ENCODE measurements around the gene OR2T5.
"Not testable (repeated sequence)": the region's sequence is repeated elsewhere in the genome, so short reads cannot be mapped to it uniquely, and the experiment has no call there.

Gene OR2T5

DNA sequence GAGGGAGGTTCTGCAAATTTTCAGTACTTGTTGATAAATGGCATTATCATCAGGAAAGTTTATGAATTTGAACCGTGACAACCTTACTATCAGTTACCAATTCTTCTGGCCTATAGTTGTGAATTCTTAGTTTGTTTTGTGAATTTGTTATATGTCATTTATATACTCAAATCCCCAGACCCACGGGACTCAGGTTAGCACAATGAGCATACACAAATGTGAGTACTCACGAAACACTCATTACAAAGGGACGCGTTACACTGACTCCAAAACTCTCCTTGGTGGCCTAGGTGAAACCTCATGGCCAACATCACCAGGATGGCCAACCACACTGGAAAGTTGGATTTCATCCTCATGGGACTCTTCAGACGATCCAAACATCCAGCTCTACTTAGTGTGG, at the start of gene OR2T5:
TSS of gene OR2T5 (plus strand) at position 301 of the 400 bp plus-strand sequence. CDS start at position 301, 0 bp downstream.
- not testable (repeated sequence) for DNase-seq

- not testable (repeated sequence) for DNase-seq
Measured at GRCh38 chr1:248438668-248439067, 49.7 kb upstream of the OR2T5 start.

GRCh38 chr1:248439283-248439682, 49.1 kb upstream of the OR2T5 start:
- DNase-seq, result not testable (repeated sequence)

DNA sequence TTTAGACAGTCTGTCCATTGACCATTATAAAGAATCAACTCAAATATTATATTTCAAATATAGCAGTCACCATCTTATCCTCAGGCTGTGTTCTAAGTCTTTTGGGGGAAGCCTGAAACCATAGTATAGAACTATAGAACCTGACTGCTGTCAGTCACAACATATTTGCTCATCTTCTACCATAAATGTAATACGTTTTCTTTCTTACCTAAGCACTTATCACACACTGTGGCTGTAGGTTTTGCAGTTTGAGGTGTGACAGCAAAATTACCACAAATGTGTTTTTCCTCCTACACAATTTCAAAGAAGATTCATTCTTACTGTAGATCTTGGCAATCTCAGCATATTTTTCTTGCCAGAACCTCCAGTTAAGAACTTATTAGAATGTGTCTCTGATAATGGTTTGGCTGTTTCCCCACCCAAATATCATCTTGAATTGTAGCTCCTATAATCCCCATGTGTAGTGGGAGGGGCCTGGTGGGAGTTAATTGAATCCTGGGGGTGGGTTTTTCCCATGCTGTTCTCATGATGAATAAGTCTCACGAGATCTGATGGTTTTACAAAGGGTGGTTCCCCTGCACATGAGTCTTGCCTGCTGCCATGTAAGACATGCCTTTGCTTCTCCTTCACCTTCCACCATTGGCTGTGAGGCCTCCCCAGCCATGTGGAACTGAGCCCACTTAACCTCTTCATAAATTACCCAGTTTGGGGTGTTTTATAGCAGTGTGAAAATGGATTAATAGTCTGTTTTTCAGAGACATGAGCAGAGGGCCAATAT, 45.7 kb upstream of the OR2T5 start:
- not testable (repeated sequence) for DNase-seq

- not testable (repeated sequence) for DNase-seq
Measured at GRCh38 chr1:248444603-248445002, 43.8 kb upstream of the OR2T5 start.

DNA sequence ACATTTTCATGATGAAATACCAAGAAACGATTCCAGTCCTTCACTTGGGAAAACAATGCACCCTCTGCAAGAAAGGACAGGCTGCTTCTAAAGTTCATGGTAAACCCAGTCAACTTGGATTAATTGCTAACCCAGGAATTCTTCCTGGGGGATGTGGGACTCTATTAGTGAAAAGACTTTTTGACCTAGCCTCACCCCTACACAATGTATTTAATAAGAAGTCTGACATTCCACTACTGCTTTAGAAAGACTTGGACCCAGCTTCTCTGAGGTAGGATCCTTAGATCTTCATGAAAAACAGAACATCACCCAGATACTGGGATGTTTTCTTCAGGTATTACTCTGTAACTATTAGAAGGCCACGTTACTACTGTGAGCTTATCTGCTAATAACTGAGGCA, 43.0 kb upstream of the OR2T5 start, which contains the start of gene OR2T2:
TSS of gene OR2T2 (plus strand) at position 239 of the 400 bp plus-strand sequence. CDS start 7,161 bp downstream, outside the sequence.
- not testable (repeated sequence) for DNase-seq

DNA sequence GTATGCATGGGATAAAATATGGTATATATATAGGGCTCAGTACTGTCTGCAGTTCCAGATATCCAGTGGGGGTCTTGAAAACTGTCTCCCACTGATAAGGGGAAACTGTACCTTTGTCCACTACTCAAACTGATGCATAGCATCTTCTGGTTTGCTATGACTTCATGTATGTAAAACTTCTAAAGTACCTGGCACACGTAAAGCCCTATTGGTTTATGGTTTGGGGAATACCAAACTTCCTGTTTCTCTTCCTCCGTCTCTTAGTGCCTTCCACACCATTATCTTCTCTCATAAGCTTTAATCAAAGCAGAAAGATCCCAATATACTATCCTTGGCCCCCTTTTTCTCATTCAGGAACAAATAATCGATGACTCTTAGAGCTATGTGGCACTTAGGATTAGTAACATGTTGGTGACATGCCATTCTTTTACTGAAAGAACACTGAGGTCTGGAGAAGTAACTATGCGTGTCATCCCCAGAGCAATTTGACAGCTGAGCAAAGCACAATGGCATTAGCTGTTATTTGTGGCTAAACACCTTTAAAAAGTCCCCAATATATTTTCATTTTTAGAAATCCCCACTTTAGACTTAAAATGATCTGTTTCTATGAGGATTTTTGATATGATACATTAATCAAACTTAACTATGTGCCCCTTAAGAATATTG, 39.8 kb upstream of the OR2T5 start:
- not testable (repeated sequence) for DNase-seq

DNA sequence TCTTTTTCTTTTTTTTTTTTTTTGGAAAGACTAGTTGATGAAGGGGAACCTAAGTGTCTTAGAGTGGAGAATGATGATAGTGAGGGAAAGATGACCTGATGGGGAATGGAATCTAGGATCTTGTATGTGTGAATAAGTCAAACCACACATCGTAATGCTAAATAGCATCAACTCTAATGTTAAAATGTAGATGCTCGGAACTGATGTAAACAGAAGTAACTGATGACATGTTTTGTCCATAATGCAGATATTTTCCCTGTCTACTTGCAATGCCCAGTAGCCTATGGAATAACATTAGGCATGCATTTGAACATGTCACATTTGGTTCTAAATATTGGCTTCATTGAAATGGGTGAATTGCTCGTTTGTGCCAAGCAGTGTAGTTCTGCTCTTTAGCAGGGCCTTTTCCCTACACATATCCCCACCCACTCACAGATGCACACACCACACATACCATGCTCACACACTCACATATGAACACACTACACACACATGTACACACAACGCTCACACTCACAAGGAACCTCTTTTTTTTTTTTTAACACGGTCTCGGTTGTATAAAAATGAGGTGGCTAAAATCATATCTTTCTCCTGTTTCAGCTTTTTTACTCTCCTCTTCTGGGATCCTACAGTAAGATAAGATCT, 38.4 kb upstream of the OR2T5 start:
- DNase-seq, result not testable (repeated sequence)

- DNase-seq, result not testable (repeated sequence)
Measured at GRCh38 chr1:248450466-248451145, 37.8 kb upstream of the OR2T5 start.

GRCh38 chr1:248453619-248454018, 34.8 kb upstream of the OR2T5 start:
- not testable (repeated sequence) for DNase-seq

DNA sequence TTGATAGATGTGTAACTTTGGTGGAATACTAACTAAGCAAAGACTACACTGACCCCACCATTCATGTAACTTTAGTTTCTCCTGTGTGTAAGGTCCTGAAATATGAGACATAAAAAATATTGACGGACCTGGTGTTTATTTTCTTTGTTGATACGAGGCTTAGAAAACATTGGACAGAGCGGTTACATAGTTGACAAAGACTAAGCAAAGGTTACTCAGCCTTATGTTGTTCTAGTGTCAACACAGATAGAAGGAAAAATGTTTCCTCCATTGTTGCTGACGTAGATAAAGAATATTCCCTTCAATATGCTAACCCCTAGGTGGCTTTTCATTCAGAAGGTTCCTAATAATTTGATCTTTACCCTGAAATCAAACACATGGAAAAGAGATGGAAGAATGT, 33.3 kb upstream of the OR2T5 start:
- DNase-seq, result not testable (repeated sequence)

GRCh38 chr1:248456635-248457034, 31.8 kb upstream of the OR2T5 start:
- not testable (repeated sequence) for DNase-seq

GRCh38 chr1:248459117-248459516, 29.3 kb upstream of the OR2T5 start:
- peak; percentile 0 for DNase-seq

- DNase-seq, result no peak
Measured at GRCh38 chr1:248471154-248471553, 17.2 kb upstream of the OR2T5 start.

DNA sequence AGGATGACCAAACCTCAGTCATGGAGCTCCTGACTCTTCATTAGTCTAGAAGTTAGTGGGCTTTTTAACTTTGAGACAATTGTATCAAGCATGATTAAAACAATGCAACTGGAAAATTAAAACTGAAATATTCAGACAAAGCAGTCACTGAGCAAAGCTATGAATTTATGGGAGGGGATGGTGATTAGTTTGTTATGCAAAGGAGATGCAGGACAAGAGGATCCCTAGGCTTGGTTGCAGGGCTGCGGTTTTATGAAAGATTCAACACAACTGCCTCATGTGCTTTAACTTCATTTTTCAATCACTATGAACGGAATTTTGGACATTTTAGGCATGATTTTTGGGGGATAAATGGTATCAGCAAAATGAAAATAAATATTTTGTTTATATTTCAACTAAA, 16.3 kb upstream of the OR2T5 start:
- not testable (repeated sequence) for DNase-seq

GRCh38 chr1:248473051-248473450, 15.3 kb upstream of the OR2T5 start, which contains the start of gene OR2T3:
Gene OR2T3 (plus strand): TSS chr1:248473351. CDS start chr1:248473351, 0 bp downstream.
- DNase-seq, result not testable (repeated sequence)

- not testable (repeated sequence) for DNase-seq
Measured at GRCh38 chr1:248475660-248476059, 12.7 kb upstream of the OR2T5 start.

GRCh38 chr1:248481686-248482579, 6.5 kb upstream of the OR2T5 start:
- DNase-seq, result not testable (repeated sequence)

GRCh38 chr1:248496661-248497060, 8.3 kb downstream of the OR2T5 start:
- DNase-seq, result not testable (repeated sequence)

- DNase-seq, result not testable (repeated sequence)
Measured at GRCh38 chr1:248500305-248501035, 12.1 kb downstream of the OR2T5 start.

- not testable (repeated sequence) for DNase-seq
Measured at GRCh38 chr1:248507773-248508172, 19.4 kb downstream of the OR2T5 start, which contains the start of gene OR2G6. Gene OR2G6 (plus strand): TSS chr1:248508073. CDS start chr1:248521647, 13,574 bp downstream.

Measured in eye (tissue), 1 donor.